Liver (tissue), 3 donors: ENCODE data around the gene CACNG4.

Source experiments
- ATF3 ChIP-seq: IDR thresholded peaks from 2 replicates; pipeline ENCODE4 v1.6.1; 2016; ENCODE audit warnings: antibody characterized with exemption
- CTCF ChIP-seq: fragments of 150-350 bp; IDR thresholded peaks from 2 replicates; pipeline ENCODE4 v1.5.1; 2017; ENCODE audit warnings: improper control_type of control experiment, low read depth, low read length; ENCODE audit not compliant: missing input control
- NR2F2 ChIP-seq: IDR thresholded peaks from 2 replicates; pipeline ENCODE4 v1.6.1; 2016; ENCODE audit warnings: antibody characterized with exemption
- RAD21 ChIP-seq, 2 donors: IDR thresholded peaks; 2 replicates each; pipeline ENCODE4 v1.6.1; 2016; ENCODE audit warnings: antibody characterized with exemption in 2 of 2, mild to moderate bottlenecking in 2 of 2
- TAF1 ChIP-seq: conservative IDR thresholded peaks from 2 replicates; pipeline ENCODE4 v1.6.1; 2016; ENCODE audit warnings: antibody characterized with exemption, mild to moderate bottlenecking
- TF ChIP-seq, protein P1 (sequence below): IDR thresholded peaks from 2 replicates; pipeline ENCODE4 v1.6.1; 2016; ENCODE audit warnings: antibody characterized with exemption
- TF ChIP-seq, protein P2 (sequence below): IDR thresholded peaks from 2 replicates; pipeline ENCODE4 v1.6.1; 2016; ENCODE audit warnings: antibody characterized with exemption, mild to moderate bottlenecking
- TF ChIP-seq, protein P3 (sequence below): IDR thresholded peaks from 2 replicates; pipeline ENCODE4 v1.6.1; 2016; ENCODE audit warnings: antibody characterized with exemption
- donor health status: healthy.
- donor health status: healthy.

DNA sequence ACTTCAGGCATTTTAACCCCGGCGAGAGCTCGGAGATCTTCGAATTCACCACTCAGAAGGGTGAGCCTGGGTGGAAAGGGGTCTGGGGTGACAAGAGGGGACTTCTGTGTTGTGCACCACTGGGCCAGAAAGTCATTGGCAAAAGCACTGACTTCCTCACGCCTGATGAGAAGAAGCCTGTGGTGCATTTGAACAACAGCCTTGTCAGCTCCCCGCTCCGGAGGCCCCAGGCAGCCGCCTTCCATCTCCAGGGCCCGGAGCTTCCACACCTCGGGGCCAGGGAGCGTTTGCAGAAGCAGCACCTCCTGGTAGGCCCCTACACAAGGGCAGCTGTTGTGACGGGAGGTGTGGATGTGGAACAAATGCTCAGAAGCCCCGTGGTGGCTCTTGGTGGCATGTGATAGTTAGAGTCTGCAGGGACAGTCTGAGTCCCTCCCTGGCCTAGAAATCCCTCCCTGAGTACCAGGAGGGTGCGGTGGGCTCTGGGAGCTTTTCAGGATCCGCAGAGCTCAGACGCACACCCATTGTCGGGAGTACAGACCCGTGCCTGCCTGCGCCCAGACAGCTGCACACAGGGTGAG, 89.6 kb downstream of the CACNG4 start:
- no peak for TF ChIP-seq ATF3
- no peak for TF ChIP-seq TAF1
- no peak for TF ChIP-seq CTCF
- TF ChIP-seq, protein P1, sequence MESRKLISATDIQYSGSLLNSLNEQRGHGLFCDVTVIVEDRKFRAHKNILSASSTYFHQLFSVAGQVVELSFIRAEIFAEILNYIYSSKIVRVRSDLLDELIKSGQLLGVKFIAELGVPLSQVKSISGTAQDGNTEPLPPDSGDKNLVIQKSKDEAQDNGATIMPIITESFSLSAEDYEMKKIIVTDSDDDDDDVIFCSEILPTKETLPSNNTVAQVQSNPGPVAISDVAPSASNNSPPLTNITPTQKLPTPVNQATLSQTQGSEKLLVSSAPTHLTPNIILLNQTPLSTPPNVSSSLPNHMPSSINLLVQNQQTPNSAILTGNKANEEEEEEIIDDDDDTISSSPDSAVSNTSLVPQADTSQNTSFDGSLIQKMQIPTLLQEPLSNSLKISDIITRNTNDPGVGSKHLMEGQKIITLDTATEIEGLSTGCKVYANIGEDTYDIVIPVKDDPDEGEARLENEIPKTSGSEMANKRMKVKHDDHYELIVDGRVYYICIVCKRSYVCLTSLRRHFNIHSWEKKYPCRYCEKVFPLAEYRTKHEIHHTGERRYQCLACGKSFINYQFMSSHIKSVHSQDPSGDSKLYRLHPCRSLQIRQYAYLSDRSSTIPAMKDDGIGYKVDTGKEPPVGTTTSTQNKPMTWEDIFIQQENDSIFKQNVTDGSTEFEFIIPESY, result no peak
- TF ChIP-seq NR2F2, result no peak
- TF ChIP-seq, protein P2, sequence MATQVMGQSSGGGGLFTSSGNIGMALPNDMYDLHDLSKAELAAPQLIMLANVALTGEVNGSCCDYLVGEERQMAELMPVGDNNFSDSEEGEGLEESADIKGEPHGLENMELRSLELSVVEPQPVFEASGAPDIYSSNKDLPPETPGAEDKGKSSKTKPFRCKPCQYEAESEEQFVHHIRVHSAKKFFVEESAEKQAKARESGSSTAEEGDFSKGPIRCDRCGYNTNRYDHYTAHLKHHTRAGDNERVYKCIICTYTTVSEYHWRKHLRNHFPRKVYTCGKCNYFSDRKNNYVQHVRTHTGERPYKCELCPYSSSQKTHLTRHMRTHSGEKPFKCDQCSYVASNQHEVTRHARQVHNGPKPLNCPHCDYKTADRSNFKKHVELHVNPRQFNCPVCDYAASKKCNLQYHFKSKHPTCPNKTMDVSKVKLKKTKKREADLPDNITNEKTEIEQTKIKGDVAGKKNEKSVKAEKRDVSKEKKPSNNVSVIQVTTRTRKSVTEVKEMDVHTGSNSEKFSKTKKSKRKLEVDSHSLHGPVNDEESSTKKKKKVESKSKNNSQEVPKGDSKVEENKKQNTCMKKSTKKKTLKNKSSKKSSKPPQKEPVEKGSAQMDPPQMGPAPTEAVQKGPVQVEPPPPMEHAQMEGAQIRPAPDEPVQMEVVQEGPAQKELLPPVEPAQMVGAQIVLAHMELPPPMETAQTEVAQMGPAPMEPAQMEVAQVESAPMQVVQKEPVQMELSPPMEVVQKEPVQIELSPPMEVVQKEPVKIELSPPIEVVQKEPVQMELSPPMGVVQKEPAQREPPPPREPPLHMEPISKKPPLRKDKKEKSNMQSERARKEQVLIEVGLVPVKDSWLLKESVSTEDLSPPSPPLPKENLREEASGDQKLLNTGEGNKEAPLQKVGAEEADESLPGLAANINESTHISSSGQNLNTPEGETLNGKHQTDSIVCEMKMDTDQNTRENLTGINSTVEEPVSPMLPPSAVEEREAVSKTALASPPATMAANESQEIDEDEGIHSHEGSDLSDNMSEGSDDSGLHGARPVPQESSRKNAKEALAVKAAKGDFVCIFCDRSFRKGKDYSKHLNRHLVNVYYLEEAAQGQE, result no peak
- TF ChIP-seq, protein P3, sequence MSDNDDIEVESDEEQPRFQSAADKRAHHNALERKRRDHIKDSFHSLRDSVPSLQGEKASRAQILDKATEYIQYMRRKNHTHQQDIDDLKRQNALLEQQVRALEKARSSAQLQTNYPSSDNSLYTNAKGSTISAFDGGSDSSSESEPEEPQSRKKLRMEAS, result no peak
- TF ChIP-seq RAD21 (IDR thresholded peaks at IDR 0.05), result no peak
